ENCODE data around the gene GSTM2.

The GSTM2 gene

GRCh38 chr1:109630081-109630897 lies 37.6 kb upstream of the GSTM2 start:
- DNase-seq, result no peak

DNA sequence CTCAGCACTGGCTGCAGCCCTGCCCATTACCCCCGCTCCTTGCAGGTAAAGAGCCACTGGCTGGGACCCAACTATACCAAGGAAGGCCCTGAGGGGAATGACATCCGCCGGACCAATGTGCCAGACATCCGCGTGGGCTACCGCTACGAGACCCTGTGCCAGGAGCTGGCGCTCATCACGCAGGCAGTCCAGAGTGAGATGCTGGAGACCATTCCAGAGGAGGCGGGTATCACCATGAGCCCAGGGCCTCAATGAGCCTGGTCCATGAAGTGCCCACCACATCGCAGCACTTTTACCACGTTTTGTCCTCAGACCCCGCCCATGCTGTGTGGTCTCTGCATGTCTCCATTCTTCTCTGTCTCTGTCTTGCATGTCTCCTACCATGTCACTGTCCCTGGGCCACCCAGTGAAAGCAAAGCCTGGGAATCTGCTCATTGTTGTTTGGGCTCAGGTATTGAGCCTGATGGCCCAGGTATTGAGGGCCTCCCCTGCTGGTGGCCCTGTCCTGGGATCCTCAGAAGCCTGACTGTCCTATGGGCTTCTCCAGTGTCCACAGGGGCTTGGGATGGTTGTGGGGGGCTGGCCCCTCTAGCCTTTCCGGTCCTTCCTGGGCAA lies 36.9 kb upstream of the GSTM2 start:
- no peak for DNase-seq

GRCh38 chr1:109631513-109632505 lies 36.0 kb upstream of the GSTM2 start:
- no peak for DNase-seq

GRCh38 chr1:109632671-109633346 lies 35.0 kb upstream of the GSTM2 start:
- DNase-seq, result peak; percentile 44 to 57

DNA sequence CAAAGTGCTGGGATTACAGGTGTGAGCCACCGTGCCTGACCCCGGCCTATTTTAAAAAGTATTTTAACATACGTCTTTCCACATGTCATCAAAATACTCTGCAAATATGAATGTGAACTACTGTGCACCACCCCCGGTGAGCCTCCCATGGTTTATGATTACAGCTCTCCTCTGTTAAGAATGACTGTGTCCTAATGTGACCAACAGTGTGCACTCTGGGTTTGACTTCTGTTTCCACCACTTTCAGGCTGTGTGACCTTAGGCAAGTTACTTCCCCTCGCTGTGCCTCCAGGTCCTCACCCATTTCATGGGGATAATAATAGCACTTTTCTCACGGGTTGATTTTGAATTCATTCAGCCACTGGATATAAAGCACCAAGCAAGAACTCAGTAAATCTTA lies 33.6 kb upstream of the GSTM2 start:
- DNase-seq, result no peak

DNA sequence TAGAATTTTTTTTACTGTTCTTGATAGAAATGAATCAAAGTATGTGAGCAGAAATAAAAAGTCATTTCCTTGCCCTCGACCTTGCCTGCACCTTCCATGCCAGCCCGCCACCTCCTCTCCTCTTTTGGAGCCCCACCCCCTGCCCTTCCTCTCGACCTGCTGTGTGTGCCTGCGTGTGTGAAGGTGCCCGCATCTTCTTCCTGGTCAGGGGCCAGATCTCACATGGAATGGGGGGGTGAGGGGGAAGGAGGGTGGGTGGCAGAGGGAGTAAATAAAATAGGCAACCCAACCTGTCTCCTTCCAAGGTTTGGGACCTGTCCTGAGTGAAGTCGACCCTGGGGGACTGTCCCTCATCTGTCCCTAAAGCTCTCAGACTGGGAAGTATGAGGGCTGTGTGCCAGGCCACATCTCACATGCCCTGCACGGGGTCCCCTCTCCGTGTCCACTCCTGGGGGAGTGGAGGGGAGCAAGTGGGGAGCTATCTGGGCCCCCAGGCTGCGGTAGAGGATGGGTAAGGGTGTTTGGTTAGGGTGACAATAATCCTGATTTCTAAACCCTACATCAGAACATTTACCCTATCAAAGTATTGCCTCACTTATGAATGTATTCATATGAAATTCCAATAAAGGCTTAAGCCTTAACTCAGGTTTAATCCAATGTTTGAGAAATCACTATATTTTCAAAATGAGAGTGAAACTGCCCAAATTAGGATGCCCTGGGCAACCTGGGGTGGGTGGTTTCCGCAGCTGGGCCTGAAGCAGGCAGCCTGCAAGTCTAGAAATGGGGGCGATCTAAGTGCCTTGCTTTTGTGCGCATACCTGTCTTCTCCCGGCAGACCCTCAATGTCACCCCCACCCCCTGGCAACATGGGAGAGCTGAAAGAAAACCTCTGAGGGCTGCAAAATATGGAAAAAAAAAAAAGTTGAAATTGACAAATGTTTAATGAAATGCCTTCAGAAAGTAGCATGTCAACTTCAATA lies 32.8 kb upstream of the GSTM2 start:
- no peak for DNase-seq

DNA sequence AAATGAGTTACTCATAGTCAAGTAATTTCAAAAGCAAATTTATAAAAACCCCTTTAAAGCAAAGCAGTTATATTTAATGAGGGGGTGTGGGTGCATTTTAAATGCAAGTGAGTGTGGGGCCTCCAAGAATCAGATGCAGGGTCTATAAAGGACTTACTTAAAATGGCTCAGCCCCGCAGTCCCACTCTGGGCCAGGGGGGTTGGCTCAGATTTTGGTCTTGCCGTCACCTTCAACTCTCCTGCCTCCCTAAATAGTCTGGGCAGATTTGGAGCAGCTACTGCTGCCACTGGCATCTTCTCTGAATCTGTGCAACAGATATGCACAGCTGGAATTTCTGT lies 32.0 kb upstream of the GSTM2 start:
- no peak for DNase-seq

DNA sequence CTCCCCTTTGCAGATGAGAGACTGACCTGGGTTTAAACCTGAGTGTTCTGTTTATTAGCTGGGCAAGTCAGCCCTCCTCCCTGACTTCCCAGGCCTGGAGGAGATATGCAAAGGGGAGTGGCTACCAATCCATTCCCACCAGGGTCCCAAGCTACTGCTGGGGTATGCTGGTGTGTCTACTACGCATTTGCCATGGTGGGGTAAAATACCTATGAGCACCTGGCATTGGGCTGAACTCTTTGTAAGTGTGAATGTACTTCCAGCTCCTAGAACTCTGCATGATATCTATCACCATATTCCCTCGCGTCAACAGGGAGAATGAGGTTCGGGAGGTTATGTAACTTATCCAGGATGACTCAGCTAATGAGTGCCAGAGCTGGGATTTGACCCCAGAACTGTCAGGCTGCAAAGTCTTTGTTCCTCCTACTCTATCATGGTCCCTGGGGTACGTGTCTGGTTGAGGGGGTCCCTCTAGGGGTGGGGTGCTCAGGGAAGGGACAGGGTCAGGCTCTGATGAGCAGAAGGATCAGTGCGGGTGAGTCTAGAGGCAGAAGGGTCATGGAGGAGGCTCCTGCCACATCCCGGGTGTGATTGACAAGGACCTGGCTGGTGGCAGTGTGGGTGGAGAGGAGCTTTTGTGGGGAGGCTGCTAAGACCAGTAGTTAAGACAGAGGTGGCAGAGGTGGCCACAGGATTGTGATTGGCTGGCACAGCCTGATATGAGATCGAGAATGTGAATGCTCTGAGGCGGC lies 31.5 kb upstream of the GSTM2 start:
- no peak for DNase-seq

DNA sequence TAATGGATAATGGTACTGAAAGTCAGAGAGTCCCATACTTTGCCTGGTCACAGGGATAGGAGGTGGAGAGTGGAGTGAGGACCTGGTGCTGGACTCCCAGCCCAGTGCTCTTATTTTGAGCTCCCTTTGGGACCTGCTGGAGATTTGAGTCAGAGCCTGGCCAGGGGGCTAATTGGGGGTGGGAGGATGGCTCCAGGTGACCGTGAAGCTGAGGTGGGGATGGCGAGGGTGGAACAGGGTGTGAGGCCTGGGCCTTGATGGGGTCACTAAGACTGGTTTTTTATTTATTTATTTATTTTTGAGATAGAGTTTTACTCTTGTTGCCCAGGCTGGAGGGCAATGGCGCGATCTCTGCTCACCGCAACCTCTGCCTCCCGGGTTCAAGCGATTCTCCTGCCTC lies 30.4 kb upstream of the GSTM2 start:
- no peak for DNase-seq

DNA sequence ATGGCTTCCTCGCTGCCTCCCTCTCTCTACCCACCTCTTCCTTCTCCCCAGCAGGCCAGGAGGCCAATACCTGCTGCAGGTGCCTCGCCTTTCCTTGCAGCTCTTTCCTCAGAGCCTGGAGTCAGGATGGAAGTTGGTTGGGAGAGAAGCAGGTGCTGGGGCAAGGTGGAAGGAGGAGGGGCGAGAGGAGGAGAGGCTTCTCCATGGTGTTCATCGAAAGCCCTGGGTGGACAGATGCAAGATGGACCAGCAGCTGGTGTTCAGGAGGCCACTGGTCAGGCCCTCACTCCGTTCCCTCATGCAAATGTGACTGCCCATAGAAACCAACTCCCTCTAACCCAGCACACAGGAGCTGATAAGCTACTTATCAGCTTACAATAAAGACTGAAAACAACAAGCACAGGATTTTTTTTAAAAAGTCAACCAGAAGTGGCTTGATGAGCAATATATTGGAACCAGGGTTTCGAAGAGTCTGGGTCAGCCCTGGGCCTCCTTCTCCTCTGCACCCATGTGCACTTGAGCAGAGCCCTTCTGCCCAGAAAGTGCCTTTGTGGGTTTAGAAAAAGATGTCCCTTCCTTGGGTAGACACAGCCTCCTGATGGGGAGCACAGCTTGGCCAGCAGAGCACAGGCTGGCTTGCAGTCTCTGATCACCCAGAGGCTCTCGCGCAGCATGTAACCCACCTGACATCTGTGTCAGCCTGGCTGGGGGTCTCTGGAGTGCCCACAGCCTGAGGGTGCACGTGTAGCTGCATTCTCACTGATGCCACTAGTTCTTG lies 28.6 kb upstream of the GSTM2 start:
- DNase-seq, result no peak

- DNase-seq, result no peak
Observed at GRCh38 chr1:109639841-109640184, 28.0 kb upstream of the GSTM2 start.

- DNase-seq, result peak in 1 of 2 donors; percentile 73
Observed at GRCh38 chr1:109640285-109640865, 27.5 kb upstream of the GSTM2 start.

DNA sequence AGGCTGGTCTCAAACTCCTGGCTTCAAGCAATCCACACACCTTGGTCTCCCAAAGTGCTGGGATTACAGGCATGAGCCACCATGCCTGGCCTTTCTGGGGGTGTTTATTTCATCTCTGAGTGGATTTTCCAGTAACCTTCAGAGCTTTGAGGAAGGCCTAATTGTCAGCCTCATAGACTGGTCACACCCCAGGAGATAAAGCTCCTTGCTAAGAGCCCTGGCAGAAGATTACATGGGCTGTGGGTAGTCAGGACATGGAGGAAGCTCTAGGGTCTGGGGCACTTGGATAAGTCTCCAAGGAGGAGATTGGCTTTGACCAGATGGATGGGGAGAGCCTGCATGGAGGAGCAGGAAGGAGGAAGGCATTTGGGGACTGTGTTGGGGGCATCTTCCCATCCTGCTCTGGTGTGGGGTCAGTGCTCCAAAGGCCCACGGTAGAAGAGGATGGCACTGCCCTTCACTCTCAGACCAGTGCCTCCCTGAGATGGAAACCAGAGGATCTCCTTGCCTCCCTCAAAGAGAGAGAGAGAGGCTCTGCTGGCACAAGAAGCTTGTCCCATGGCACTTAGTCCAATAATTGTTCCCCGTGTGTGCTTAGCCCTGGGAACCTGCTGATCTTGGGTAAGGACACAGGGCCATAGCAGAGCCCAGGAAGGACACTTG lies 26.6 kb upstream of the GSTM2 start:
- no peak for DNase-seq

- DNase-seq, result no peak
Observed at GRCh38 chr1:109641861-109642260, 26.0 kb upstream of the GSTM2 start.

- DNase-seq, result no peak
Observed at GRCh38 chr1:109642626-109643025, 25.2 kb upstream of the GSTM2 start.

DNA sequence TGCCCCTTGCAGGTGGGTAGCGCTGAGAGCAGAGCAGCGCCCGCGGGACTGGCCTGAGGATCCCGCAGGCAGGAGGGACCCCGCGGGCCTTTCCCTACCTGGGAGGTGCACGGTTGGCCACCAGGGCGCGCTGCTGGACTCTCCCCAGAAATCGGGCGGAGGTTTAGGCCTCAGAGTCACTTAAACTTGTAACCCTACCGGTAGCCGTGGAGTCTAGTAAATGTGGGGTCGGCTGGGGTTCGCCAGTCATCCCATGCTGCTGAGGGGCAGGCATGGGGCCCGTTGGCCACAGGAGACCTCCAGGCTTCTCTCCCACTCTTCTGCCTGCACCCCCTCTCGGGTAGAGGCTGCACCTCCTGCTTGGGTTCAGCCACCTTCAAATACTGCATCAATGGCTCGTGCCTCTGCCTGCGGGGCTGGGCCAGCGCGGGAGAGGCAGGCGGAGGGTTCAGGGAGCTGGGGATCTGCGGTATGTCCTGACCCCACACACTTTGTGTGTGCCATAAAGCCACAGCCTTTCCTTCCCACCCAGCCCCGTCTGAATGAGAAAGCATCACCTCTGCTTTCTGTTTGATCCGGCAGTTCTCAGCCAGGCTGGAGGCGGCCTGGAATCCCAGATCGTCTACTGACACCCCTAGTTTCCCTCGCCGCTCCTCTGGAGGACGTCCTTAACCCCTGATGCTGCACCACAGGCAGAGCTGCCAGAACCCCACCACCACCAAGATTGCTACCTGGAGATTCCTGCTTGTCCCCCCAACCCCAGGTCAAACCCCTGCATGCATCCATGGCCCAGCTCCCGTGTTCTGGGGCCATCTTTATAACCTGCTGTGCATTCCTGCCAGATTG lies 24.2 kb upstream of the GSTM2 start:
- DNase-seq, result peak in 1 of 2 donors; percentile 59

DNA sequence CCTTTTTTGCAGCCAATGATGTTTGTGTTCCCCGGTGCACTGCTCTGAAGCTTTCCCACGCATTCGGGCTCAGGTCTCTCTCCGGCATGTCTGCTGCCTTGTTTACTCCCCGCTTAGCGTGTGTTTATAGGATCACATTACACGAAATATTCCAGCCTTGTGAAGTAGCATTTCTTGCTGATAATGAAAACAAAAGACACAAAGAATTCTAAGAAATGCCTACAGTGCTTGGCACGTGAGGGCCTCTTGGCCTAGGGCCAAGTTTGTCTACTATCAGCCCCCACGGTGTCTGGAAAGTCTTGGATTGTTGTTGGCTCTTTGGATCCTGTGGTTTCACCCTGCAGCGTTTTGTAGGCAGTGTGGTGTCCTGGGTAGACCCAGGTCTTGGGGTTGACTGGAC lies 23.2 kb upstream of the GSTM2 start:
- DNase-seq, result no peak

DNA sequence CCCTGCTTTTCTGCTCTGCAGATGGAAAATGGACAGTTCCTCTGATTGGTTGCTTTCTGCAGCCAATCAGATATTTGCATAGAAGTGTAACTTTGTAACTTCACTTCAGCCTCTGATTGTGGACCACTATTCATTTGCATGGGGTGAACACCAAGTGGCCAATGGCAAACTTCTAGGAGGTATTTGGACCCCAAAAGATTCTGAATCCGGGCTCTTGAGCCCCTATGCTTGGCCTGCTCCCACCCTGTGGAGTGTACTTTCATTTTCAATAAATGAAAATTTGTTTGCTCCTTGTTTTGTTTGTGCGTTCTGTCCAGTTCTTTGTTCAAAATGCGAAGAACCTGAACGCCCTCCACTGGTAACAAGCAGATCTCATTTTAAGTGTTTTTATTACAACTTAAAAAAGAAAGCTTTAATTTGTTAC lies 18.4 kb upstream of the GSTM2 start:
- peak in 1 of 2 donors; percentile 42 for DNase-seq

Measured in hippocampal formation (tissue), 2 donors.